Mucosa of descending colon (tissue), 3 donors: ENCODE data around the gene USP20. TPM values are rescaled to one million over a fixed set of nuclear protein-coding genes. Genes with fewer than 3 reads are reported as not detected.

ENCODE experiments used
- ATAC-seq: fragments of 200-7000 bp; cut with Tn5 transposase; one replicate; pipeline ENCODE4 v1.9.1; 2020; ENCODE audit warnings: mild to moderate bottlenecking, moderate library complexity
- DNase-seq, 3 donors: peaks; one replicate each; pipeline ENCODE4 v3.0.0-alpha.2; 2020
- H3K36me3 ChIP-seq: fragments of 200-600 bp; one replicate; pipeline ENCODE4 v1.8.0; 2021; ENCODE audit warnings: low read depth, mild to moderate bottlenecking
- H3K4me1 ChIP-seq: fragments of 200-600 bp; one replicate; pipeline ENCODE4 v1.8.0; 2021; ENCODE audit warnings: low read depth, mild to moderate bottlenecking
- H3K4me3 ChIP-seq: fragments of 200-600 bp; one replicate; pipeline ENCODE4 v1.8.0; 2021; ENCODE audit warnings: mild to moderate bottlenecking
- H3K9me3 ChIP-seq: fragments of 200-600 bp; one replicate; pipeline ENCODE4 v1.8.0; 2021; ENCODE audit warnings: mild to moderate bottlenecking
- CTCF ChIP-seq: fragments of 200-600 bp; IDR thresholded peaks from one replicate; pipeline ENCODE4 v1.8.0; 2022; ENCODE audit warnings: antibody characterized with exemption, mild to moderate bottlenecking
- intact Hi-C, 2 donors: fragments of 100-400 bp; cut with DNase I in 1 of 2; cut with micrococcal nuclease in 1 of 2; formaldehyde crosslinking; loops; one replicate each; pipeline versions ENCODE4 v1.11.0 to v1.11.1; 2022; cut with DNase I, micrococcal nuclease
- total RNA-seq, 3 donors: library from RNA; stranded (reverse); fragmentation: NEBNext Ultra II Directional in 2 of 3; extraction: Animal tissue kit (Norgen Biotek cat#: 25700) in 2 of 3; gene quantifications; one replicate each; pipeline versions ENCODE4 v1.2.1 to v1.2.4, GENCODE V29; 2021 to 2023
- donor health status: DM: no; HTN: no; CAD: no; lungs with moderate emphysema.
- donor health status: DM: no; HTN: no; CAD: no.
- donor health status: DM: no; HTN: yes; CAD: no.

USP20 gene
- total RNA-seq, 3 donors from 2014 or later, result 20.2 to 32.3 (median 22.9) TPM

GRCh38 chr9:129891569-129891968 lies 56.3 kb downstream of the USP20 start:
- Histone ChIP-seq H3K4me1 (no peaks in the 10 kb centered on the region), H3K4me3 (no peak overlapping the region), H3K36me3 (no peaks in the 10 kb centered on the region), H3K9me3 (no peaks in the 10 kb centered on the region)
- intact Hi-C loops, result no loop called here
- DNase-seq, result no peak
- no peak for ATAC-seq
- no peak for TF ChIP-seq CTCF

GRCh38 chr9:129894120-129894823 lies 59.0 kb downstream of the USP20 start:
- Histone ChIP-seq H3K4me3 (no peak overlapping the region), H3K36me3 (no peaks in the 10 kb centered on the region), H3K9me3 (no peaks in the 10 kb centered on the region), H3K4me1 (no peaks in the 10 kb centered on the region)
- no peak for ATAC-seq
- TF ChIP-seq CTCF, result no peak
- intact Hi-C loops, result no loop called here
- DNase-seq, result no peak

- no peak for TF ChIP-seq CTCF
- DNase-seq (no peak), ATAC-seq (no peak)
- intact Hi-C loops, result no loop called here
- Histone ChIP-seq H3K9me3 (no peaks in the 10 kb centered on the region), H3K4me3 (no peak overlapping the region), H3K36me3 (no peaks in the 10 kb centered on the region), H3K4me1 (no peaks in the 10 kb centered on the region)
Measured at GRCh38 chr9:129895376-129896268, 60.4 kb downstream of the USP20 start.

GRCh38 chr9:129897263-129897662 lies 62.0 kb downstream of the USP20 start:
- intact Hi-C loops, result no loop called here
- TF ChIP-seq CTCF, result no peak
- H3K9me3 ChIP-seq, result no peaks in the 10 kb centered on the region
- DNase-seq, result no peak
- ATAC-seq, result no peak
- no peaks in the 10 kb centered on the region for H3K36me3 ChIP-seq
- no peak overlapping the region for H3K4me3 ChIP-seq
- no peaks in the 10 kb centered on the region for H3K4me1 ChIP-seq

- TF ChIP-seq CTCF, result no peak
- H3K9me3 ChIP-seq, result no peaks in the 10 kb centered on the region
- no peaks in the 10 kb centered on the region for H3K4me1 ChIP-seq
- peak; percentile 61 for ATAC-seq
- DNase-seq, result peak in 1 of 3 donors; percentile 38
- no peaks in the 10 kb centered on the region for H3K36me3 ChIP-seq
- H3K4me3 ChIP-seq, result no peak overlapping the region
- intact Hi-C loops, result no loop called here
Measured at GRCh38 chr9:129898185-129898584, 62.9 kb downstream of the USP20 start.
